ENCODE measurements around the gene BCAR1. TPM values are rescaled to one million over a fixed set of nuclear protein-coding genes. Genes with fewer than 3 reads are reported as not detected.
A peak's percentile ranks its signal among the peaks of the same experiment; 100 is the strongest.

Gene BCAR1
- total RNA-seq, 6 donors from 2014 or later: 32.9 to 87.2 (median 61.7) TPM

- ATAC-seq (ENCODE audit: low FRiP score in 2 of 2) (no peak), DNase-seq (peak in 1 of 2 donors; percentile 79)
- 92 to 97% methylated on average over 28 to 29 of the region's 48 CpGs for WGBS, 2 donors
- no peaks in the 10 kb centered on the region for H3K27me3 ChIP-seq
- H3K36me3 ChIP-seq: peaks cover 0 to 60% (median 37%) of the 10 kb centered on the region in 4 donors
- H3K9me3 ChIP-seq: no peaks in the 10 kb centered on the region
- H3K4me1 ChIP-seq: peaks cover 9 to 27% (median 15%) of the 10 kb centered on the region in 4 donors
- H3K4me3 ChIP-seq: no peak overlapping the region
- no peak for TF ChIP-seq POLR2A (IDR thresholded peaks at IDR 0.05)
- TF ChIP-seq CTCF (IDR thresholded peaks at IDR 0.05): no peak
- TF ChIP-seq EP300 (IDR thresholded peaks at IDR 0.05): no peak
- no peak for TF ChIP-seq POLR2AphosphoS5 (IDR thresholded peaks at IDR 0.05)
- H3K27ac ChIP-seq: peak overlapping the region in 3 of 4 donors; percentile 30 to 71 (median 53)
These were observed 22.0 kb downstream of the BCAR1 start for GRCh38 chr16:75229172-75230031.

GRCh38 chr16:75228143-75228976, 23.1 kb downstream of the BCAR1 start:
- peaks cover 0 to 54% (median 35%) of the 10 kb centered on the region in 4 donors for H3K36me3 ChIP-seq
- DNase-seq: peak in 1 of 2 donors; percentile 59
- H3K27ac ChIP-seq: no peak overlapping the region
- H3K4me3 ChIP-seq: no peak overlapping the region
- WGBS, 2 donors: 89% methylated on average over 14 to 17 of the region's 17 CpGs
- ATAC-seq (ENCODE audit: low FRiP score in 2 of 2): no peak
- no peak for TF ChIP-seq POLR2A (IDR thresholded peaks at IDR 0.05)
- no peak for TF ChIP-seq EP300 (IDR thresholded peaks at IDR 0.05)
- TF ChIP-seq POLR2AphosphoS5 (IDR thresholded peaks at IDR 0.05): no peak
- TF ChIP-seq CTCF (IDR thresholded peaks at IDR 0.05): no peak
- H3K4me1 ChIP-seq: peaks cover 0 to 16% (median 6%) of the 10 kb centered on the region in 4 donors
- no peaks in the 10 kb centered on the region for H3K9me3 ChIP-seq
- H3K27me3 ChIP-seq: no peaks in the 10 kb centered on the region

GRCh38 chr16:75227361-75228142, 23.9 kb downstream of the BCAR1 start:
- Histone ChIP-seq H3K27ac (peak overlapping the region in 1 of 4 donors; percentile 53), H3K4me3 (no peak overlapping the region), H3K9me3 (no peaks in the 10 kb centered on the region), H3K36me3 (peaks cover 0 to 46% (median 27%) of the 10 kb centered on the region in 4 donors), H3K27me3 (no peaks in the 10 kb centered on the region), H3K4me1 (peaks cover 0 to 14% (median 6%) of the 10 kb centered on the region in 4 donors)
- no peak for TF ChIP-seq POLR2A (IDR thresholded peaks at IDR 0.05)
- TF ChIP-seq CTCF (IDR thresholded peaks at IDR 0.05): no peak
- no peak for TF ChIP-seq POLR2AphosphoS5 (IDR thresholded peaks at IDR 0.05)
- no peak for TF ChIP-seq EP300 (IDR thresholded peaks at IDR 0.05)
- DNase-seq: peak in 1 of 2 donors; percentile 48
- WGBS, 2 donors: 88 to 89% methylated on average over 15 to 16 of the region's 18 CpGs
- ATAC-seq (ENCODE audit: low FRiP score in 2 of 2): no peak

GRCh38 chr16:75226550-75227360, 24.7 kb downstream of the BCAR1 start:
- WGBS, 2 donors: 64 to 65% methylated on average over 5 to 22 of the region's 22 CpGs
- H3K27ac ChIP-seq: peak overlapping the region in 1 of 4 donors; percentile 53
- TF ChIP-seq CTCF (IDR thresholded peaks at IDR 0.05) (no peak), EP300 (IDR thresholded peaks at IDR 0.05) (no peak), POLR2AphosphoS5 (IDR thresholded peaks at IDR 0.05) (no peak), POLR2A (IDR thresholded peaks at IDR 0.05) (no peak)
- H3K9me3 ChIP-seq: no peaks in the 10 kb centered on the region
- ATAC-seq (ENCODE audit: low FRiP score in 2 of 2) (no peak), DNase-seq (peak in 1 of 2 donors; percentile 52)
- H3K4me3 ChIP-seq: no peak overlapping the region
- H3K4me1 ChIP-seq: peaks cover 0 to 14% (median 6%) of the 10 kb centered on the region in 4 donors
- H3K27me3 ChIP-seq: no peaks in the 10 kb centered on the region
- peaks cover 0 to 38% (median 22%) of the 10 kb centered on the region in 4 donors for H3K36me3 ChIP-seq
